C4-2B (cell line): ENCODE data around the gene TPCN1.

Experiments
- CTCF ChIP-seq: fragments of 450-650 bp; conservative IDR thresholded peaks from 2 replicates; pipeline ENCODE4 v1.5.1; 2017; ENCODE audit warnings: mild to moderate bottlenecking
- ZFX ChIP-seq: fragments of 450-650 bp; IDR thresholded peaks from 2 replicates; pipeline ENCODE4 v1.6.1; 2017

GRCh38 chr12:113292547-113292946 is 71.3 kb downstream of the TPCN1 start:
- TF ChIP-seq CTCF (no peak), ZFX (no peak)
